Measurements from ENCODE around the gene GRAMD1B.
"Not testable (repeated sequence)": the region's sequence is repeated elsewhere in the genome, so short reads cannot be mapped to it uniquely, and the experiment has no call there.

The GRAMD1B gene

GRCh38 chr11:123443851-123444623 lies 14.0 kb downstream of the GRAMD1B start:
- DNase-seq (ENCODE audit: low read depth): no peak

- no peak for DNase-seq (ENCODE audit: low read depth)
These were observed 18.8 kb downstream of the GRAMD1B start for GRCh38 chr11:123448823-123449222.

- no peak for DNase-seq (ENCODE audit: low read depth)
These were observed 19.4 kb downstream of the GRAMD1B start for GRCh38 chr11:123449436-123449835.

GRCh38 chr11:123450623-123451022 lies 20.6 kb downstream of the GRAMD1B start:
- DNase-seq (ENCODE audit: low read depth): no peak

- no peak for DNase-seq (ENCODE audit: low read depth)
These were observed 21.2 kb downstream of the GRAMD1B start for GRCh38 chr11:123451183-123451781.

- no peak for DNase-seq (ENCODE audit: low read depth)
These were observed 22.7 kb downstream of the GRAMD1B start for GRCh38 chr11:123452794-123453193.

- DNase-seq (ENCODE audit: low read depth): peak; percentile 60
These were observed 24.1 kb downstream of the GRAMD1B start for GRCh38 chr11:123454060-123454651.

GRCh38 chr11:123454796-123455195 lies 24.7 kb downstream of the GRAMD1B start:
- DNase-seq (ENCODE audit: low read depth): no peak

GRCh38 chr11:123456448-123456847 lies 26.4 kb downstream of the GRAMD1B start:
- DNase-seq (ENCODE audit: low read depth): not testable (repeated sequence)

GRCh38 chr11:123457187-123457770 lies 27.2 kb downstream of the GRAMD1B start:
- DNase-seq (ENCODE audit: low read depth): no peak

GRCh38 chr11:123458501-123458900 lies 28.4 kb downstream of the GRAMD1B start:
- DNase-seq (ENCODE audit: low read depth): no peak

GRCh38 chr11:123460012-123460700 lies 30.1 kb downstream of the GRAMD1B start:
- DNase-seq (ENCODE audit: low read depth): no peak

- DNase-seq (ENCODE audit: low read depth): no peak
These were observed 31.1 kb downstream of the GRAMD1B start for GRCh38 chr11:123461164-123461563.

GRCh38 chr11:123465667-123466066 lies 35.6 kb downstream of the GRAMD1B start:
- DNase-seq (ENCODE audit: low read depth): not testable (repeated sequence)

GRCh38 chr11:123466172-123466571 lies 36.1 kb downstream of the GRAMD1B start:
- not testable (repeated sequence) for DNase-seq (ENCODE audit: low read depth)

- DNase-seq (ENCODE audit: low read depth): no peak
These were observed 39.0 kb downstream of the GRAMD1B start for GRCh38 chr11:123469089-123469488.

GRCh38 chr11:123469586-123469985 lies 39.5 kb downstream of the GRAMD1B start:
- no peak for DNase-seq (ENCODE audit: low read depth)

- DNase-seq (ENCODE audit: low read depth): no peak
These were observed 40.8 kb downstream of the GRAMD1B start for GRCh38 chr11:123470842-123471241.

GRCh38 chr11:123472236-123472935 lies 42.3 kb downstream of the GRAMD1B start:
- no peak for DNase-seq (ENCODE audit: low read depth)

GRCh38 chr11:123473941-123474677 lies 44.0 kb downstream of the GRAMD1B start:
- no peak for DNase-seq (ENCODE audit: low read depth)

GRCh38 chr11:123474994-123475393 lies 44.9 kb downstream of the GRAMD1B start:
- no peak for DNase-seq (ENCODE audit: low read depth)

Measured in activated T-cell treated with anti-CD3 and anti-CD28 coated beads for 24 hours (primary cell).